ENCODE data around the gene BST1. TPM values are rescaled to one million over a fixed set of nuclear protein-coding genes. Genes with fewer than 3 reads are reported as not detected.

Gene BST1
- total RNA-seq, 1 experiment from 2014 or later: 3.0 TPM

DNA sequence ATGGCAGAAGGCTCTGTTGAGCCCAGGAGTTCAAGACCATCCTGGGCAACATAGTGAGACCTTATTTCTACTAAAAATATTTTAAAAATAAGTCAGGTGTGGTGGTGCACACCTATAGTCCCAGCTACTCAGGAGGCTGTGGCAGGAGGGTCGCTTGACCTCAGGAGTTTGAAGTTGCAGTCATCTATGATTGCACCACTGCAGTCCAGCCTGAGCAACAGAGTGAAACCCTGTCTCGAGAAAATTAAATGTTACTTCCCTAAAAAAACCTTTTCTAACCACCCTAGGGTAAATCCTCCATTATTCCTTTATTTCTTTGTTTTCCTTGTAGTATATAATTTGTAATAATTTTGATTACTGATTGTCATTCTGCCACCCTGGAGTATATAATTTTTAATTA, 13.3 kb upstream of the BST1 start:
- ATAC-seq (no peak), DNase-seq (ENCODE audit: low read depth, low spot score) (no peak)
- ChIA-PET POLR2A (no interaction called here), CTCF (no interaction called here)
- intact Hi-C loops (cut with micrococcal nuclease; ENCODE audit: unreplicated experiment) (no loop called here), in situ Hi-C loops (cut with HindIII; ENCODE audit: low pct_unique_long_range_greater_than_20kb, low sequenced_read_pairs) (no loop called here)
- Histone ChIP-seq H3K36me3 (ENCODE audit: control insufficient read depth, insufficient read depth, low read length) (peaks cover 12% of the 10 kb centered on the region; the same call in 1 of the 2 replicates), H3K27me3 (ENCODE audit: control insufficient read depth, insufficient read depth, low read length) (no peaks in the 10 kb centered on the region), H3K27ac (ENCODE audit: low read length) (no peak overlapping the region), H3K4me3 (ENCODE audit: low read depth in 2 of 2, low read length in 2 of 2) (no peak overlapping the region), H3K9me3 (ENCODE audit: control insufficient read depth, insufficient read depth, low read depth, low read length) (no peaks in the 10 kb centered on the region), H3K4me1 (ENCODE audit: control insufficient read depth, insufficient read depth, low read length) (no peaks in the 10 kb centered on the region)
- BruUV-seq (replicated peaks): no TSS peak
- TF ChIP-seq TCF7L2 (IDR thresholded peaks at IDR 0.05; ENCODE audit: low read depth, low read length) (no peak), POLR2AphosphoS5 (IDR thresholded peaks at IDR 0.05; ENCODE audit: low read depth, low read length) (no peak), SIN3A (IDR thresholded peaks at IDR 0.05; ENCODE audit: borderline replicate concordance, insufficient read depth, low read depth, low read length) (no peak), REST (IDR thresholded peaks at IDR 0.05; ENCODE audit: insufficient read depth in 1 of 2, low read depth in 2 of 2, low read length in 1 of 2) (no peak)
- TF ChIP-seq, protein P1, sequence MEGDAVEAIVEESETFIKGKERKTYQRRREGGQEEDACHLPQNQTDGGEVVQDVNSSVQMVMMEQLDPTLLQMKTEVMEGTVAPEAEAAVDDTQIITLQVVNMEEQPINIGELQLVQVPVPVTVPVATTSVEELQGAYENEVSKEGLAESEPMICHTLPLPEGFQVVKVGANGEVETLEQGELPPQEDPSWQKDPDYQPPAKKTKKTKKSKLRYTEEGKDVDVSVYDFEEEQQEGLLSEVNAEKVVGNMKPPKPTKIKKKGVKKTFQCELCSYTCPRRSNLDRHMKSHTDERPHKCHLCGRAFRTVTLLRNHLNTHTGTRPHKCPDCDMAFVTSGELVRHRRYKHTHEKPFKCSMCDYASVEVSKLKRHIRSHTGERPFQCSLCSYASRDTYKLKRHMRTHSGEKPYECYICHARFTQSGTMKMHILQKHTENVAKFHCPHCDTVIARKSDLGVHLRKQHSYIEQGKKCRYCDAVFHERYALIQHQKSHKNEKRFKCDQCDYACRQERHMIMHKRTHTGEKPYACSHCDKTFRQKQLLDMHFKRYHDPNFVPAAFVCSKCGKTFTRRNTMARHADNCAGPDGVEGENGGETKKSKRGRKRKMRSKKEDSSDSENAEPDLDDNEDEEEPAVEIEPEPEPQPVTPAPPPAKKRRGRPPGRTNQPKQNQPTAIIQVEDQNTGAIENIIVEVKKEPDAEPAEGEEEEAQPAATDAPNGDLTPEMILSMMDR (IDR thresholded peaks at IDR 0.05): no peak

DNA sequence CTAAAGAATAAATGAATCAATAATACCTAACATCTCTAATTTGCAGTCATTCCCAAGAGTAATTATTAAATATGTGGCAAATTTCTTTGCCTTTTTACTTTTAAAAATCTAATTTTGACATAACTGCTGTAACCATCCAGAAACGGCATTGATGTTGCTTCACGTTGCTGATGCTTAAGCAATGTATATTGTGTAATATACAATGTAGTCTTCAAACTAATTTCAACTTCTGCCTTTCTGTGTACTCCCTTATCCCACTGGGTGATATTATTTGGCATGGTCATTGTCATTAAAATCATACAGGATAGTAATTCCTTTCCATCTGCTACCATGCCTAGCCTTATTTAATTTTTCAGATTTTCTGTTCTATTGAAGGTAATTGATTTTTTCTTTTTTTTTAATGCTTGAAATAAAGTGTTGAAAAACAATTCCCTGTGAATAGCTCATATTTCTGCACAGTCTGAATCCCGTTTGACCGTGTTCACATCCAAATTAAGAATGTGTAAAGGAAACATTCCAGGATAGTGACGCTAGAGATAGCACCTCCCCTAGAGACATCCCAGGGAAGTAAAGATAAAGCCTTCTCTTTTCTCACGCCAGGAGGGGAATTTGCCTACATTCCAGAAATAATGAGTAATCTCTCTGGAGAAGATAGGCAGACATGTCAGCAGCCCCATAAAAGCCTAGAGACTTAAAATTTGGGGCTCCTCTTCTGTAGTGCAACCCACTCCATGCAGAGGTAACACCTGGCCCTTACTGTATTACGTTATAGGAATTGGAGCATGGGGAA, 12.7 kb upstream of the BST1 start:
- ATAC-seq (peak; percentile 76), DNase-seq (ENCODE audit: low read depth, low spot score) (no peak)
- CTCF ChIA-PET: no interaction called here
- no peaks in the 10 kb centered on the region for H3K9me3 ChIP-seq (ENCODE audit: control insufficient read depth, insufficient read depth, low read depth, low read length)
- no TSS peak for BruUV-seq (replicated peaks)
- H3K4me1 ChIP-seq (ENCODE audit: control insufficient read depth, insufficient read depth, low read length): no peaks in the 10 kb centered on the region
- intact Hi-C loops (cut with micrococcal nuclease; ENCODE audit: unreplicated experiment): no loop called here
- peaks cover 12% of the 10 kb centered on the region; the same call in 1 of the 2 replicates for H3K36me3 ChIP-seq (ENCODE audit: control insufficient read depth, insufficient read depth, low read length)
- in situ Hi-C loops (cut with HindIII; ENCODE audit: low pct_unique_long_range_greater_than_20kb, low sequenced_read_pairs): no loop called here
- H3K27ac ChIP-seq (ENCODE audit: low read length): no peak overlapping the region
- TF ChIP-seq SIN3A (IDR thresholded peaks at IDR 0.05; ENCODE audit: borderline replicate concordance, insufficient read depth, low read depth, low read length) (no peak), REST (IDR thresholded peaks at IDR 0.05; ENCODE audit: insufficient read depth in 1 of 2, low read depth in 2 of 2, low read length in 1 of 2) (no peak), TCF7L2 (IDR thresholded peaks at IDR 0.05; ENCODE audit: low read depth, low read length) (no peak), POLR2AphosphoS5 (IDR thresholded peaks at IDR 0.05; ENCODE audit: low read depth, low read length) (no peak)
- TF ChIP-seq, protein P1 (IDR thresholded peaks at IDR 0.05): no peak
- POLR2A ChIA-PET: interaction anchor here (0.6 to 1.1 kb wide), 2 partner anchors 9 to 20 kb away, joined by 3 to 4 read pairs; partner anchors contain the start of gene FAM200B
- no peaks in the 10 kb centered on the region for H3K27me3 ChIP-seq (ENCODE audit: control insufficient read depth, insufficient read depth, low read length)
- no peak overlapping the region for H3K4me3 ChIP-seq (ENCODE audit: low read depth in 2 of 2, low read length in 2 of 2)
